Measurements from ENCODE around the gene GSTT4. TPM values are rescaled to one million over a fixed set of nuclear protein-coding genes. Genes with fewer than 3 reads are reported as not detected.
A peak's percentile ranks its signal among the peaks of the same experiment; 100 is the strongest.
"Not testable (repeated sequence)": the region's sequence is repeated elsewhere in the genome, so short reads cannot be mapped to it uniquely, and the experiment has no call there.

Gene GSTT4
- total RNA-seq, 2 donors from 2014 or later = 0.80 TPM; not detected in 1

DNA sequence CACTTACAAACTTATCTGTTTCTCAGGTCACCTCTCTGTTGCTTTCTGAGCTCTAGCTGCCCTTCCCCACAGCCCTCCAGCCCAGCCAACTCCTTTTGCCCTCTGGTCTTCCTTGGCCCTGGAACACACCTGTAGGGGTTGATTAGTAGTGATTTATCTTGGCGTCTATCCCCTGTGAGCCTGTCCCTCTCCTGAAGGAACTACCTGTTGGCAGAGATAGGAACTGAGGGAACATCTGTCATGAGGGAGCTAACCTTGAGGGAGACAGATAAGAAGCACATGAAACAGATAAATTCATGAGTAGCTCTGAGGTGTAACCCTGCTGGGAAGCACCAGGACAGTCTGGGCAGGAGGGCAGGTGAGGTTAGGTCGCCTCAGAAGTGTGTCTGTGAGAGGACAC, 44.7 kb upstream of the GSTT4 start:
- Histone ChIP-seq H3K36me3 (peaks cover 0 to 7% of the 10 kb centered on the region in 2 donors), H3K9me3 (no peaks in the 10 kb centered on the region), H3K27ac (no peak overlapping the region), H3K4me1 (replicated peaks) (no peaks in the 10 kb centered on the region), H3K27me3 (replicated peaks; ENCODE audit: insufficient read depth) (no peaks in the 10 kb centered on the region), H3K4me3 (no peak overlapping the region)
- TF ChIP-seq POLR2A (IDR thresholded peaks at IDR 0.05) (no peak), POLR2AphosphoS5 (IDR thresholded peaks at IDR 0.05) (no peak)
- TF ChIP-seq, protein P1, sequence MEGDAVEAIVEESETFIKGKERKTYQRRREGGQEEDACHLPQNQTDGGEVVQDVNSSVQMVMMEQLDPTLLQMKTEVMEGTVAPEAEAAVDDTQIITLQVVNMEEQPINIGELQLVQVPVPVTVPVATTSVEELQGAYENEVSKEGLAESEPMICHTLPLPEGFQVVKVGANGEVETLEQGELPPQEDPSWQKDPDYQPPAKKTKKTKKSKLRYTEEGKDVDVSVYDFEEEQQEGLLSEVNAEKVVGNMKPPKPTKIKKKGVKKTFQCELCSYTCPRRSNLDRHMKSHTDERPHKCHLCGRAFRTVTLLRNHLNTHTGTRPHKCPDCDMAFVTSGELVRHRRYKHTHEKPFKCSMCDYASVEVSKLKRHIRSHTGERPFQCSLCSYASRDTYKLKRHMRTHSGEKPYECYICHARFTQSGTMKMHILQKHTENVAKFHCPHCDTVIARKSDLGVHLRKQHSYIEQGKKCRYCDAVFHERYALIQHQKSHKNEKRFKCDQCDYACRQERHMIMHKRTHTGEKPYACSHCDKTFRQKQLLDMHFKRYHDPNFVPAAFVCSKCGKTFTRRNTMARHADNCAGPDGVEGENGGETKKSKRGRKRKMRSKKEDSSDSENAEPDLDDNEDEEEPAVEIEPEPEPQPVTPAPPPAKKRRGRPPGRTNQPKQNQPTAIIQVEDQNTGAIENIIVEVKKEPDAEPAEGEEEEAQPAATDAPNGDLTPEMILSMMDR (IDR thresholded peaks at IDR 0.05) = no peak
- intact Hi-C loops (cut with DNase I) = no loop called here
- 83% methylated on average over 2 of the region's 2 CpGs for WGBS
- no peak for DNase-seq (ENCODE audit: low spot score)

DNA sequence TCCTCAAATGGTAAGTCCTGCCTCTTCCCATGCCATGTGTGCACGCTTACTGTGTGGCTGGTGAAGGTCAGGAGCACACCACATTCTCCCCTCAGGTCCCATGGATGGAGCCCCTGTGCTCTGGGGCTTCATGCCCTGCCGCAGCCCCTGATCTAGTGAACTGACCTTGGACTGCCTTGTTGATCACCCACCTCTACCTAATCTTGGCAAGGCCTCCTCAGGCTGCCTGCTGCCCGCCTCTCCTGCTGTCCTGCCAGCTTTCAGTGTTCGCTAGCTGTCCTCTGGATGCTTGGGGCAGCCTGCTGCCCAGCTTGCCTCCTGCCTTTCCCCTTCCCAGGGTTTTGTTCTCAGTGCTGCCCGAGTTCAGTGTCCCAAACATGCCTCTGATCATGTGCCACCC, 44.0 kb upstream of the GSTT4 start:
- H3K27me3 ChIP-seq (replicated peaks; ENCODE audit: insufficient read depth) = no peaks in the 10 kb centered on the region
- H3K27ac ChIP-seq = no peak overlapping the region
- no peak overlapping the region for H3K4me3 ChIP-seq
- TF ChIP-seq POLR2A (IDR thresholded peaks at IDR 0.05) (no peak), POLR2AphosphoS5 (IDR thresholded peaks at IDR 0.05) (no peak)
- intact Hi-C loops (cut with DNase I) = no loop called here
- H3K4me1 ChIP-seq (replicated peaks) = no peaks in the 10 kb centered on the region
- DNase-seq (ENCODE audit: low spot score) = no peak
- H3K36me3 ChIP-seq = peaks cover 0 to 7% of the 10 kb centered on the region in 2 donors
- 95% methylated on average over 5 of the region's 5 CpGs for WGBS
- H3K9me3 ChIP-seq = no peaks in the 10 kb centered on the region

DNA sequence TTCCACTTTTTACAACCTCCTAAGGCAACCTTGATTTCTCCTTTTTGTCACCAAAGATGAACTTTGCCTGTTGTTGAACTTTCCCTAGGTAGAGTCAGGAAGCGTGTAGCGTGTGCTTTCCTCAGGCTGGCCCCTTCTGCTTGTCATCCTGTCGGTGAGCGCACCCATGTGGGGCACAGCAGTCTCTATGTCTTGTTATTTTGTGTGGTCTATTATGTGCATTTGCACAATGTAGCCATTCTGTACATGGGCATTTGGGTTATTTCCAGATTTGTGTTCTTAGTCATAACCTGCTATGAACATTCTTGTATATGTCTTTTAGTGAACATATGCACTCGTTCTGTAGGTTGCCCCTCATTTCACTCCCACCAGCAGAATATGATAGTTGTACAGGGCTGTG, 40.8 kb upstream of the GSTT4 start:
- H3K4me1 ChIP-seq (replicated peaks) = no peaks in the 10 kb centered on the region
- TF ChIP-seq POLR2A (IDR thresholded peaks at IDR 0.05) = no peak
- no peak for TF ChIP-seq POLR2AphosphoS5 (IDR thresholded peaks at IDR 0.05)
- TF ChIP-seq, protein P1 (IDR thresholded peaks at IDR 0.05) = no peak
- H3K4me3 ChIP-seq = no peak overlapping the region
- peaks cover 0 to 7% of the 10 kb centered on the region in 2 donors for H3K36me3 ChIP-seq
- H3K27ac ChIP-seq = no peak overlapping the region
- DNase-seq (ENCODE audit: low spot score) = no peak
- 89% methylated on average over 5 of the region's 5 CpGs for WGBS
- H3K27me3 ChIP-seq (replicated peaks; ENCODE audit: insufficient read depth) = no peaks in the 10 kb centered on the region
- H3K9me3 ChIP-seq = no peaks in the 10 kb centered on the region
- intact Hi-C loops (cut with DNase I) = no loop called here

DNA sequence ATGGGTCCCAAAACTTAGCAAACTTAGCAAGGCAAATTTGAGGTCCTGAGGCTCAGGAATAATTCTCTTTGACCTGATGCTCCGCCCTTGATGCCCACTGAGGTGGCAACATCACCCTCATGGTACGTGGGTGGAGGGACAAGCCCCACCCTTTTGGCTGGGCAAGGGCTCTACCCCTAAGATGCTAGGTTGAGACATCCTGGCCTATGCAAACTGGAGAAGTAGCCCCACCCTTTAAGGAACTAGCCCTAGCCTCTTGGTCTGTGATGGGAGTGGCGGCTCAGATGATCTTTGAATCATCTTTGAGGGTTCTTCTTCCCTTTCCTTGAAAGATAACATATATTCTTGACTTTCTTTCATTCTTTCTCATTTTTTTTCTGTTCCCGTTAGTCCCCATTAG, 38.7 kb upstream of the GSTT4 start:
- DNase-seq (ENCODE audit: low spot score) = no peak
- TF ChIP-seq POLR2AphosphoS5 (IDR thresholded peaks at IDR 0.05) = no peak
- TF ChIP-seq, protein P1 (IDR thresholded peaks at IDR 0.05) = no peak
- TF ChIP-seq POLR2A (IDR thresholded peaks at IDR 0.05) = no peak
- Histone ChIP-seq H3K4me1 (replicated peaks) (no peaks in the 10 kb centered on the region), H3K9me3 (no peaks in the 10 kb centered on the region), H3K27me3 (replicated peaks; ENCODE audit: insufficient read depth) (no peaks in the 10 kb centered on the region), H3K27ac (peak overlapping the region in 1 of 2 donors; percentile 36), H3K4me3 (no peak overlapping the region), H3K36me3 (no peaks in the 10 kb centered on the region)
- intact Hi-C loops (cut with DNase I) = no loop called here
- 86% methylated on average over 4 of the region's 4 CpGs for WGBS

DNA sequence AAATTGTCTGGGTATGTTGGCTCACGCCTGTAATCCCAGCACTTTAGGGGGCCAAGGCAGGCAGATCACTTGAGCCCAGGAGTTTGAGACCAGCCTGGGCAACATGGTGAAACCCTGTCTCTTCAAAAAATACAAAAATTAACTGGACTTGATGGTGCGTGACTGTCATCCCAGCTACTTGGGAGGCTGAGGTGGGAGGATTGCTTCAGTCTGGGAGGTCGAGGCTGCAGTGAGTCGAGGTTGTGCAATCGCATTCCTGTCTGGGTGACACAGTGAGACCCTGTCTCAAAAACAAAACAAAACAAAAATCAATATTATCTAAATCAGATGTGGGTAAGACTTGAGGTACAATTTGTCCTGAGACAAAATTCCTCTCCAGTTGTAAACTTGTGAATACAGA, 38.2 kb upstream of the GSTT4 start:
- H3K4me3 ChIP-seq; H3K27ac ChIP-seq; H3K36me3 ChIP-seq; intact Hi-C loops (cut with DNase I); H3K4me1 ChIP-seq (replicated peaks); H3K9me3 ChIP-seq; DNase-seq (ENCODE audit: low spot score); H3K27me3 ChIP-seq (replicated peaks; ENCODE audit: insufficient read depth): not testable (repeated sequence)
- 82% methylated on average over 5 of the region's 5 CpGs for WGBS

DNA sequence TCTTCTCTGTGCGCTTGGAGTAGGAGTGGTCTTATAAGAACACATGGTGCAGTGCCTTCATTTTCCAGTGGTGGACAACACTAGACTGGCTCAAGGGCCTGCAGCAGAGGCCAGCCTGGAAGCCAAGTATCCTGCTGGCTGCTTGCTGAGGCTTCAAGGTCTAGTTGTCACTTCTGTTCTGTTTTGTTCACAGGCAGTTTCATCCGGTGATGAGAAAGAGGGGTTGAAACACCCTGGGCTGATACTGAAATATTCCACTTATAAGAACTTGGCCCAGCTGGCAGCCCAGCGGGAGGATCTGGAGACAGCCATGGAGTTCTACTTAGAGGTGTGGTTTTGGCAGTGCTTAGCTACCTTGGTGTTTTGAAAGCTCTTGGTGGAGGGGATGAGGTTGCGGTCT, 35.7 kb upstream of the GSTT4 start:
- no peak overlapping the region for H3K27ac ChIP-seq
- intact Hi-C loops (cut with DNase I) = no loop called here
- H3K4me3 ChIP-seq = no peak overlapping the region
- no peak for DNase-seq (ENCODE audit: low spot score)
- H3K4me1 ChIP-seq (replicated peaks) = no peaks in the 10 kb centered on the region
- no peaks in the 10 kb centered on the region for H3K36me3 ChIP-seq
- TF ChIP-seq, protein P1 (IDR thresholded peaks at IDR 0.05) = no peak
- TF ChIP-seq POLR2A (IDR thresholded peaks at IDR 0.05) (no peak), POLR2AphosphoS5 (IDR thresholded peaks at IDR 0.05) (no peak)
- no peaks in the 10 kb centered on the region for H3K9me3 ChIP-seq
- no peaks in the 10 kb centered on the region for H3K27me3 ChIP-seq (replicated peaks; ENCODE audit: insufficient read depth)
- WGBS = 94% methylated on average over 4 of the region's 4 CpGs
